C4-2B (cell line): Measurements from ENCODE around the gene RFWD3.

Experiments used
- H3K27ac ChIP-seq: fragments of 450-650 bp; 2 replicates; pipeline ENCODE4 v1.5.1; 2017
- ZFX ChIP-seq: fragments of 450-650 bp; IDR thresholded peaks from 2 replicates; pipeline ENCODE4 v1.6.1; 2017
- TF ChIP-seq, protein P1 (sequence below): fragments of 450-650 bp; conservative IDR thresholded peaks from 2 replicates; pipeline ENCODE4 v1.5.1; 2017; ENCODE audit warnings: mild to moderate bottlenecking

The RFWD3 gene

DNA sequence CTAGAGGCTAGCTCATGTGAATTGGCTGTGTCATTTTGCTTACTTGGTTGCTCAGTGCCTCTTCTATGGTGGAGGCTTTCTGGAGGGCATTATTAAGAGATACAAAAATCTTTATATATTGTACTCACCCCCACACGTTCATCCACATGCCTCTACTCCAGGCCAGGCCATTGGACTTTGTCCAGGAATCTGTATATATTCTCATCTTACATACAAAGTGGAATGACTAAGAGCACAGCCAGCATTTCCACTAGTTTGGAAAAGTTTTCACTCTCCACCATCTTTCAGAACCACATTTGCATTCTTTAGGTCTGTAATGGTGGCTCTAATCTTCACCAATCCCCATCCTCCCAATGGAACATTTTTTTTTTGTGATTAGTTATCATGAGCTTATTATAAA lies 55.0 kb downstream of the RFWD3 start:
- no peak overlapping the region for H3K27ac ChIP-seq
- TF ChIP-seq, protein P1, sequence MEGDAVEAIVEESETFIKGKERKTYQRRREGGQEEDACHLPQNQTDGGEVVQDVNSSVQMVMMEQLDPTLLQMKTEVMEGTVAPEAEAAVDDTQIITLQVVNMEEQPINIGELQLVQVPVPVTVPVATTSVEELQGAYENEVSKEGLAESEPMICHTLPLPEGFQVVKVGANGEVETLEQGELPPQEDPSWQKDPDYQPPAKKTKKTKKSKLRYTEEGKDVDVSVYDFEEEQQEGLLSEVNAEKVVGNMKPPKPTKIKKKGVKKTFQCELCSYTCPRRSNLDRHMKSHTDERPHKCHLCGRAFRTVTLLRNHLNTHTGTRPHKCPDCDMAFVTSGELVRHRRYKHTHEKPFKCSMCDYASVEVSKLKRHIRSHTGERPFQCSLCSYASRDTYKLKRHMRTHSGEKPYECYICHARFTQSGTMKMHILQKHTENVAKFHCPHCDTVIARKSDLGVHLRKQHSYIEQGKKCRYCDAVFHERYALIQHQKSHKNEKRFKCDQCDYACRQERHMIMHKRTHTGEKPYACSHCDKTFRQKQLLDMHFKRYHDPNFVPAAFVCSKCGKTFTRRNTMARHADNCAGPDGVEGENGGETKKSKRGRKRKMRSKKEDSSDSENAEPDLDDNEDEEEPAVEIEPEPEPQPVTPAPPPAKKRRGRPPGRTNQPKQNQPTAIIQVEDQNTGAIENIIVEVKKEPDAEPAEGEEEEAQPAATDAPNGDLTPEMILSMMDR = no peak
- TF ChIP-seq ZFX = no peak

DNA sequence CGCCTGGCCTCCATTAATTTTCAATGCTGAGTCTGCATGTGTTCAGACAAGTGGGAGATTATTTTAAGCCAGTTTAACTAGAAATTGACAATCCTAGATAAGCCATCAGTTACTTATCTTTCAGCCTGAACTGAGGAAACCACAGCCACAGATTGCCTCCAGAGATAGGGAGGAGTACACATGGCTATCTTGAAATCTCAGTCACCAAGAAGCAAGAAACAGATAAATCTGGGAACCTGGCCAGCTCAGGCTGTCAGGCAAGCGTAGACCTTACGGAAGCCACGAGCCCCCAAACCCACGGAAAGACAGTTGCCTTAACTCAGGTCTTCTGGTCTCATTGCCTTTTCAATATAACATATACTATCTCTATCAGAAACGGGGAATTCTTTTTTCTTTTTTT lies 57.7 kb downstream of the RFWD3 start:
- H3K27ac ChIP-seq = no peak overlapping the region
- TF ChIP-seq ZFX = no peak
- TF ChIP-seq, protein P1 = no peak

DNA sequence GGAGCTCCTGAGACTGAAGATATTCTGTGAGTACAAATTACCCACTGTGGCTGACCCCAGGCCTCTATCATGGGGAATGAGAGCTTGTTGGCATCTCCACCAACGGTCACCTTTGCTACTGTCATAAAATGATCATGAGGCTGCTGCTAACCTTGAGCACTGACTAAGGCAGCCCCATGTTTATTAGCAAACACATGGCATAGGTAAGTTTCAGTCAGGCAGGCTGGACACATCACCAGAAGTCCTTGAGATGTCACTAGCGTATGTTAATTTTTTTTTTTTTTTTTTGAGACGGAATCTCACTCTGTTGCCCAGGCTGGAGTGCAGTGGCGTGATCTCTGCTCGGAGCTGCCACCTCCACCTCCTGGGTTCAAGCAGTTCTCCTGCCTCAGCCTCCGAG lies 58.3 kb downstream of the RFWD3 start:
- no peak overlapping the region for H3K27ac ChIP-seq
- TF ChIP-seq ZFX = no peak
- TF ChIP-seq, protein P1 = no peak

DNA sequence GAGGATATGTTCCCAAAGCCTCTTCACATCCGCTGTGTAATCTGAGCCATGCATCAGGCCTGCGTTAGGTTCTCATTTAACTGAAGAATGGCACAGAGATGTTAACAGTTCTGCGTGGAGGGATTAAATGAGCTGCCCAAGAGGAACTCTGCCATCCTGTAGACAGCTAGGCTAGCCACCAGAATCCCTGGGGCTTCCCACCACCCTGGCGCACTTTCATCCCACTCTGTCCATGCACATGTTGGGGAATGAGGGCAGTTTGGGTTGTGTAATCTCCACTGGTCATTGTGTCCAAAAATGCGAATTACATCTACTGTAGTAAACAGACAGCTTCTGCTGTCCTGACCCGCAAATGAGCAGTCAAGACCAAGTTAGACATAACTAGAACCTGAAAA lies 58.7 kb downstream of the RFWD3 start:
- no peak overlapping the region for H3K27ac ChIP-seq

DNA sequence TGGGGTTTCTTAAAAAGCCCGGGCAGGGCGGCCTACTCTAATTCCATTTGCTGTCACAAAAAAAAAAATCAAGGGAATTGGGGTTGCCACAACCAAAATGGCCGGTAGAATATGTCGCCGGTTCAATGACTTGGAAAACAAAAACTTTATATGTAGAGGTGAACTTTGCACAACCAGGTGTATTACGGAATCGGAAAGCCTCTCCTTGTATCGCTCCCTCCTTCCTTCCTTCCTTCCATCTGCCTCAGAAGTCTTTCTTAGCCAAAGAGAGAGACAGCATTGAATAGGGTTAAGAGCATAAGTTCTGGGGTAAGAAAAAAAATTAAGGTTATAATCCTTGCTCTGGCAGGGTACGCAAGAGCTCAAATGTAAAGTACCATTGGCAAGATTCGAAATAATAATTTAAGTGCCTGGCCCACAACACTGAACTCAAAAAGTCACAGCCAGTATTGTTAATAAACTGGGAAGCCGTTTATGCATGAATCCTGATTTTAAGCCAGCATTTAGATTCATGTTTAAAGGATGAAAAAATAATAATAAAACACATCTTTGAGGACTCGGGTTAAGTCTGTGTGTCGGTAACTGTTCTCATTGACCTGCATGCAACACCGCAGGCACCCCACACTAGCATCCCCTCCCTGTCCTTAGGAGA lies 59.2 kb downstream of the RFWD3 start:
- peak overlapping the region; percentile 92 for H3K27ac ChIP-seq
- TF ChIP-seq ZFX = no peak
- TF ChIP-seq, protein P1 = no peak

More for the DNA sequence above, 58.7 kb downstream of the RFWD3 start:
- no peak for TF ChIP-seq ZFX
- TF ChIP-seq, protein P1 = no peak

DNA sequence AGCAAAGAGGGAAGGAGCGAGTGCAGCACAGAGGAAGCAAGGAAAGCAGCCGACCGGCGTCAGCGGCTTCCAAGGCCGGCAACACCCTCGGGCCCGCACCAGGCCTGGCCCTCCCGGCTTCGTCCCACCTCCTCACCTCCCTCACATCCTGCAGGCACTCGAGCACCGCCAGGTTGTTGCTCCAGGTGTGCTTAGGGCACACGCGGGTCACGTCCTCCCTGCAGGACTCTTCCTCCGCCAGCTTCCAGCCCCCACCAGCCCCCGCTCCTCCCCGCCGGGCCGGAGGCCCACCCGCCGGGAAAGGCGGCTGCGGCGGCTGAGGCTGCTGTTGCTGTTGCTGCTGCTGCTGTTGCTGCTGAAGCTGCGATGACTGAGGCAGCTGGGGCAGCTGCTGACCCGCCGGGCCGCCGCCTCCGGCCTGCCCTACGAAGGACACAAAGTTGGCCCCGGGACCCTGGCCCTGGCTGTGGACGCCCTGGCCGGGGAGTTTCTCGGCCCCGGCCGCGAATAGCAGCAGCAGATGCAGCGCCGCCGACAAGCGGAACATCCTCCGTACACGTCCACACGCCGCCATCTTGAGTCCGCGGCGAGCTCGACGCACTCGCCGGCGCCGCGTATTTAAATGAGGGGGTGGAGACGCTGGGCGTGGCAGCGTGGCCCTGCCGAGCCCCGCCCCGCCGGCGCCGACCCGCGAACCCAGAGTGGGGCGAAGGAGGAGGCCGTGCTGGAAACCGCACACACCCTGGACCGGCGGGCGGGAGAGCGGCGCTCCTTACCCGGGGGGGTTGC lies 60.0 kb downstream of the RFWD3 start, which contains the start of gene GLG1:
Gene GLG1 (minus strand): TSS at position 594 of the 789 bp plus-strand sequence. CDS start 20 bp downstream, at position 574.
- TF ChIP-seq, protein P1 = no peak
- peak; percentile 81 for TF ChIP-seq ZFX
- H3K27ac ChIP-seq = peak within 1 kb of the TSS; percentile 92
